GM12891 (cell line): ENCODE measurements around the gene STXBP6.

Experiments
- PAX5 ChIP-seq: IDR thresholded peaks from 2 replicates; pipeline ENCODE4 v1.6.1; 2011; ENCODE audit warnings: low read length, moderate library complexity, mild to moderate bottlenecking; ENCODE audit not compliant: insufficient read depth, severe bottlenecking
- POLR2A ChIP-seq: IDR thresholded peaks from 2 replicates; pipeline ENCODE4 v1.6.1; 2011; ENCODE audit warnings: low read depth, low read length, control low read depth
- POLR2AphosphoS5 ChIP-seq: IDR thresholded peaks from 2 replicates; pipeline ENCODE4 v1.6.1; 2011; ENCODE audit warnings: low read depth, low read length, control low read depth
- TAF1 ChIP-seq: IDR thresholded peaks from 2 replicates; pipeline ENCODE4 v1.6.1; 2011; ENCODE audit warnings: low read depth, low read length, control low read depth

GRCh38 chr14:24875991-24876878 lies 173.7 kb downstream of the STXBP6 start:
- TF ChIP-seq TAF1 (no peak), POLR2AphosphoS5 (no peak), POLR2A (no peak), PAX5 (no peak)
